HPDE6-E6E7 (cell line): ENCODE measurements around the gene STPG1.
A peak's percentile ranks its signal among the peaks of the same experiment; 100 is the strongest.

Experiments
- DNase-seq: peaks from one replicate; pipeline ENCODE4 v3.0.0; 2011; ENCODE audit warnings: missing footprints; ENCODE audit errors: extremely low spot score

STPG1 gene

GRCh38 chr1:24318615-24319311, 94.8 kb downstream of the STPG1 start:
- DNase-seq, result no peak

- no peak for DNase-seq
Observed at GRCh38 chr1:24317956-24318614, 95.5 kb downstream of the STPG1 start.

- peak; percentile 95 for DNase-seq
Observed at GRCh38 chr1:24317081-24317480, 96.5 kb downstream of the STPG1 start.

- DNase-seq, result no peak
Observed at GRCh38 chr1:24316645-24317044, 96.9 kb downstream of the STPG1 start.

GRCh38 chr1:24315391-24315790, 98.2 kb downstream of the STPG1 start:
- DNase-seq, result no peak

- DNase-seq, result no peak
Observed at GRCh38 chr1:24311741-24312140, 101.8 kb downstream of the STPG1 start.

GRCh38 chr1:24311234-24311633, 102.3 kb downstream of the STPG1 start:
- no peak for DNase-seq

GRCh38 chr1:24309762-24310485, 103.7 kb downstream of the STPG1 start:
- peak; percentile 79 for DNase-seq

GRCh38 chr1:24308365-24309015, 105.1 kb downstream of the STPG1 start:
- DNase-seq, result no peak
